ENCODE measurements around the gene SLC28A1.
"Not testable (repeated sequence)": the region's sequence is repeated elsewhere in the genome, so short reads cannot be mapped to it uniquely, and the experiment has no call there.

SLC28A1 gene

GRCh38 chr15:84909029-84909428 lies 24.6 kb downstream of the SLC28A1 start:
- Mint-ChIP-seq H3K27me3 (no peaks in the 10 kb centered on the region), H3K36me3 (no peaks in the 10 kb centered on the region), H3K4me3 (no peak overlapping the region), H3K9me3 (no peaks in the 10 kb centered on the region), H3K27ac (no peak overlapping the region), H3K4me1 (no peaks in the 10 kb centered on the region)

GRCh38 chr15:84909782-84910181 lies 25.3 kb downstream of the SLC28A1 start:
- H3K36me3 Mint-ChIP-seq, result no peaks in the 10 kb centered on the region
- H3K9me3 Mint-ChIP-seq, result no peaks in the 10 kb centered on the region
- no peak overlapping the region for H3K27ac Mint-ChIP-seq
- H3K4me1 Mint-ChIP-seq, result no peaks in the 10 kb centered on the region
- no peaks in the 10 kb centered on the region for H3K27me3 Mint-ChIP-seq
- H3K4me3 Mint-ChIP-seq, result no peak overlapping the region

- no peaks in the 10 kb centered on the region for H3K36me3 Mint-ChIP-seq
- H3K27me3 Mint-ChIP-seq, result no peaks in the 10 kb centered on the region
- H3K27ac Mint-ChIP-seq, result no peak overlapping the region
- no peaks in the 10 kb centered on the region for H3K4me1 Mint-ChIP-seq
- no peak overlapping the region for H3K4me3 Mint-ChIP-seq
- H3K9me3 Mint-ChIP-seq, result no peaks in the 10 kb centered on the region
Measured at GRCh38 chr15:84910928-84911623, 26.6 kb downstream of the SLC28A1 start.

- no peak overlapping the region for H3K4me3 Mint-ChIP-seq
- no peak overlapping the region for H3K27ac Mint-ChIP-seq
Measured at GRCh38 chr15:84911879-84912660, 27.6 kb downstream of the SLC28A1 start.

GRCh38 chr15:84913360-84913723 lies 28.9 kb downstream of the SLC28A1 start:
- Mint-ChIP-seq H3K36me3 (no peaks in the 10 kb centered on the region), H3K27ac (no peak overlapping the region), H3K4me3 (no peak overlapping the region), H3K9me3 (no peaks in the 10 kb centered on the region), H3K27me3 (no peaks in the 10 kb centered on the region), H3K4me1 (no peaks in the 10 kb centered on the region)

More at GRCh38 chr15:84911879-84912660, 27.6 kb downstream of the SLC28A1 start:
- Mint-ChIP-seq H3K36me3 (no peaks in the 10 kb centered on the region), H3K9me3 (no peaks in the 10 kb centered on the region), H3K27me3 (no peaks in the 10 kb centered on the region), H3K4me1 (no peaks in the 10 kb centered on the region)

DNA sequence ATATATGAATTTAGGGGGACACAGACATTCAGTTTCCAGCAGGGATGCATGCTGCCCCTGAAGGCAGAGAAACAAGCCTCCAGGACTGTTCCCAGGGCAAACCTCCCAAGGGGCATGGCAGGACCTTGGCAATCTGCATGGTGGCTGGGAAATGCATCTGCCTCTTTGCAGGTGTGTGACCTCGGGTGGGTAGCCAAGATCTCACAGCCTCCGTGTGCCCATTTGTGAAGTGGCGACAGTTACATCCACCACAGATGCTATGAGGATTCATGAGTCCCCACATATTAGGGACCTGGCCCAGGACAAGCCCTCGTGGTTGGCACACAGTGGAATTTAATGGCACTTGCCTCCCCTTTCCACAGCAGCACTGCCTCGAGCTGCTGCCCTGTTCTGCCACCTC lies 29.9 kb downstream of the SLC28A1 start:
- Mint-ChIP-seq H3K9me3 (no peaks in the 10 kb centered on the region), H3K4me3 (no peak overlapping the region), H3K4me1 (no peaks in the 10 kb centered on the region), H3K36me3 (no peaks in the 10 kb centered on the region), H3K27me3 (no peaks in the 10 kb centered on the region), H3K27ac (no peak overlapping the region)

DNA sequence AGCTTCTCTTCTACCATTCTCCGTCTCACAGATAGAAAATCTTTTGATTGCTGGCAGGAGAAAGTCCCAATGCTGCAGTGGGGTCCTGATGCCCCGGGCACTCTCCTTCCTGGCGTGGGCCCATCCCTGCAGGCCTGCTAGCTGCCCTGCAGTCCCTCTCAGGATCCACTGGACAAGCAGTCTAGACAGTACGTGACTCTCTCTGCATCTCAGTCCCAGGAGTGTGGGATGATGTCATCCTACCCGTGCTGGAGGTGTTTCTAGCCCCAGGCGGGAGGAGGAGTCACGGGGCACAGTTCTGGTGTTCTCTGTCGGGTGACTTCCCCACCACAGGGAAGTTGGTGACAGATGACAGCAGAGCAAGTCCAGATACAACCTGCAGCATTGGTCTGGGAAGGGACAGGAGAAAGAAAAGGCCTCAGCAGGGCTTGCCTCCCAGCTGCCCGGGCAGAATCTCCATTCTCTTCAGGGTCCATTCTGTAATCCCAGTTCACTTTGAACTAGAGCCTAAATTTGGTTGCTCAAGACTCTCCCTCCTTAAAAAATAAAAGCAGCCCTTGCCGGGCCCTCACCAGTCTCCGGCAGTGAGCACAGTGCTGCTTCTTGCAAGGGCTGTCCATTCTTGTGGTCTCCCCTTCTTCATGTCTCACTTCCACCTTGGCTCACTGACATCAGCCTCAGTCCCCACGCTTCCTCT lies 30.6 kb downstream of the SLC28A1 start:
- Mint-ChIP-seq H3K4me1 (no peaks in the 10 kb centered on the region), H3K27me3 (no peaks in the 10 kb centered on the region), H3K36me3 (no peaks in the 10 kb centered on the region), H3K4me3 (no peak overlapping the region), H3K27ac (no peak overlapping the region), H3K9me3 (no peaks in the 10 kb centered on the region)

- Mint-ChIP-seq H3K27me3 (no peaks in the 10 kb centered on the region), H3K4me3 (no peak overlapping the region), H3K9me3 (no peaks in the 10 kb centered on the region), H3K36me3 (no peaks in the 10 kb centered on the region), H3K4me1 (no peaks in the 10 kb centered on the region), H3K27ac (no peak overlapping the region)
Measured at GRCh38 chr15:84915606-84915958, 31.1 kb downstream of the SLC28A1 start.

- no peaks in the 10 kb centered on the region for H3K36me3 Mint-ChIP-seq
- no peak overlapping the region for H3K27ac Mint-ChIP-seq
- H3K9me3 Mint-ChIP-seq, result no peaks in the 10 kb centered on the region
- H3K27me3 Mint-ChIP-seq, result no peaks in the 10 kb centered on the region
- no peaks in the 10 kb centered on the region for H3K4me1 Mint-ChIP-seq
- no peak overlapping the region for H3K4me3 Mint-ChIP-seq
Measured at GRCh38 chr15:84917452-84917851, 33.0 kb downstream of the SLC28A1 start.

- H3K4me3 Mint-ChIP-seq, result no peak overlapping the region
- H3K27ac Mint-ChIP-seq, result no peak overlapping the region
- no peaks in the 10 kb centered on the region for H3K36me3 Mint-ChIP-seq
- H3K4me1 Mint-ChIP-seq, result no peaks in the 10 kb centered on the region
- no peaks in the 10 kb centered on the region for H3K9me3 Mint-ChIP-seq
- H3K27me3 Mint-ChIP-seq, result no peaks in the 10 kb centered on the region
Measured at GRCh38 chr15:84919106-84919667, 34.7 kb downstream of the SLC28A1 start.

- Mint-ChIP-seq H3K36me3 (no peaks in the 10 kb centered on the region), H3K4me3 (no peak overlapping the region), H3K9me3 (no peaks in the 10 kb centered on the region), H3K27ac (no peak overlapping the region), H3K27me3 (no peaks in the 10 kb centered on the region), H3K4me1 (no peaks in the 10 kb centered on the region)
Measured at GRCh38 chr15:84921121-84921520, 36.7 kb downstream of the SLC28A1 start.

GRCh38 chr15:84922530-84922929 lies 38.1 kb downstream of the SLC28A1 start:
- H3K4me1 Mint-ChIP-seq, result no peaks in the 10 kb centered on the region
- H3K27me3 Mint-ChIP-seq, result no peaks in the 10 kb centered on the region
- no peaks in the 10 kb centered on the region for H3K9me3 Mint-ChIP-seq

GRCh38 chr15:84924077-84924731 lies 39.7 kb downstream of the SLC28A1 start:
- no peaks in the 10 kb centered on the region for H3K9me3 Mint-ChIP-seq
- no peaks in the 10 kb centered on the region for H3K27me3 Mint-ChIP-seq
- no peak overlapping the region for H3K4me3 Mint-ChIP-seq
- H3K4me1 Mint-ChIP-seq, result peaks cover 6% of the 10 kb centered on the region
- H3K27ac Mint-ChIP-seq, result no peak overlapping the region
- H3K36me3 Mint-ChIP-seq, result no peaks in the 10 kb centered on the region

More at GRCh38 chr15:84922530-84922929, 38.1 kb downstream of the SLC28A1 start:
- Mint-ChIP-seq H3K36me3 (no peaks in the 10 kb centered on the region), H3K4me3 (no peak overlapping the region), H3K27ac (no peak overlapping the region)

GRCh38 chr15:84924821-84925569 lies 40.5 kb downstream of the SLC28A1 start:
- not testable (repeated sequence) for H3K9me3 Mint-ChIP-seq, H3K27ac Mint-ChIP-seq, H3K36me3 Mint-ChIP-seq, H3K4me1 Mint-ChIP-seq, H3K27me3 Mint-ChIP-seq, H3K4me3 Mint-ChIP-seq

DNA sequence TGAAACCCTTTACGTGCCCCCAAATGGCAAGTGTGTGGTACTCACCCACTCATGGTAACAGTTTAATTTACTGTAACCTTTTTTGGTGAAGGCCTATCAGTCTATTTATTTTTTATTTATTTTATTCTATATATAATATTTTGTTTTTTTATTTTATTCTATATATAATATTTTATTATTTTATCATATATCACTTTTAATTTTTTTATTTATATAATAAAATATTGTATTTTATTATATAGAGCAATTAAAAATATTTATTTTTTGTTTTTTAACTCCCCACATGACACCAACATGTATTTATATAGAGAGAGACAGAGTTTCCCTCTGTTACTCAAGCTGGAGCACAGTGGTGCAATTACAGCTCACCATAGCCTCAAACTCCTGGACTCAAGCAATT lies 41.4 kb downstream of the SLC28A1 start:
- Mint-ChIP-seq H3K4me3 (no peak overlapping the region), H3K4me1 (peaks cover 6% of the 10 kb centered on the region), H3K27ac (no peak overlapping the region), H3K36me3 (no peaks in the 10 kb centered on the region), H3K9me3 (no peaks in the 10 kb centered on the region), H3K27me3 (no peaks in the 10 kb centered on the region)

Measured in activated naive CD4-positive, alpha-beta T cell treated with anti-CD3 and anti-CD28 coated beads, Interleukin-2, amount 50 U/mL, for 24 hours (primary cell).